OCI-LY3 (cell line): Measurements from ENCODE around the gene CCDC32.
"Not testable (repeated sequence)": the region's sequence is repeated elsewhere in the genome, so short reads cannot be mapped to it uniquely, and the experiment has no call there.

Source experiments
- H2AFZ ChIP-seq: fragments of 200-600, 300-600 bp; shearing (Covaris generic); 2 replicates; pipeline ENCODE4 v1.6.0; 2014; ENCODE audit warnings: antibody characterized with exemption, low read depth, low read length
- H3K27ac ChIP-seq: fragments of 200-600, 300-600 bp; sonication (generic); 2 replicates; pipeline ENCODE4 v1.5.1; 2014; ENCODE audit warnings: mild to moderate bottlenecking, low read length, moderate library complexity, mixed read lengths
- H3K27me3 ChIP-seq: fragments of 200-600, 300-600 bp; sonication (generic); 2 replicates; pipeline ENCODE4 v1.6.1; 2014; ENCODE audit warnings: low read depth, low read length, mixed read lengths
- H3K36me3 ChIP-seq: fragments of 200-600, 300-600 bp; sonication (generic); replicated peaks from 2 replicates; pipeline ENCODE3; 2014; ENCODE audit warnings: low read depth, low read length, mixed read lengths
- H3K4me1 ChIP-seq: fragments of 300-600, 200-600 bp; sonication (generic); 2 replicates; pipeline ENCODE4 v1.6.1; 2014; ENCODE audit warnings: low read length, mixed read lengths
- H3K4me2 ChIP-seq: fragments of 200-600, 300-600 bp; sonication (generic); 2 replicates; pipeline ENCODE4 v1.6.1; 2014; ENCODE audit warnings: low read length, mixed read lengths
- H3K4me3 ChIP-seq: fragments of 300-600, 200-600 bp; sonication (generic); 2 replicates; pipeline ENCODE4 v1.5.1; 2014; ENCODE audit warnings: antibody characterized with exemption, mild to moderate bottlenecking, low read length, moderate library complexity
- H3K79me2 ChIP-seq: fragments of 300-600, 200-600 bp; shearing (Covaris generic); 2 replicates; pipeline ENCODE4 v1.6.1; 2014; ENCODE audit warnings: mild to moderate bottlenecking, low read length, mixed read lengths
- H3K9ac ChIP-seq: fragments of 300-600, 200-600 bp; shearing (Covaris generic); 2 replicates; pipeline ENCODE4 v1.6.0; 2014; ENCODE audit warnings: mild to moderate bottlenecking, low read length, moderate library complexity
- H3K9me3 ChIP-seq: fragments of 200-600, 300-600 bp; shearing (Covaris generic); 2 replicates; pipeline ENCODE4 v1.6.1; 2014; ENCODE audit warnings: low read length, mixed read lengths; ENCODE audit not compliant: insufficient read depth
- H4K20me1 ChIP-seq: fragments of 200-600, 300-600 bp; sonication (generic); 2 replicates; pipeline ENCODE4 v1.6.1; 2016; ENCODE audit warnings: low read length, mixed read lengths; ENCODE audit not compliant: insufficient read depth
- EZH2phosphoT487 ChIP-seq: fragments of 200-600 bp; shearing (Covaris generic); IDR thresholded peaks from 2 replicates; pipeline ENCODE4 v1.6.1; 2018; ENCODE audit warnings: antibody characterized with exemption, mixed run types, low read depth
- TF ChIP-seq, protein P1 (sequence below): fragments of 200-600, 300-600 bp; sonication (generic); IDR thresholded peaks from 2 replicates; pipeline ENCODE4 v1.5.1; 2014; ENCODE audit warnings: antibody characterized with exemption, low read length, low read depth

CCDC32 gene

DNA sequence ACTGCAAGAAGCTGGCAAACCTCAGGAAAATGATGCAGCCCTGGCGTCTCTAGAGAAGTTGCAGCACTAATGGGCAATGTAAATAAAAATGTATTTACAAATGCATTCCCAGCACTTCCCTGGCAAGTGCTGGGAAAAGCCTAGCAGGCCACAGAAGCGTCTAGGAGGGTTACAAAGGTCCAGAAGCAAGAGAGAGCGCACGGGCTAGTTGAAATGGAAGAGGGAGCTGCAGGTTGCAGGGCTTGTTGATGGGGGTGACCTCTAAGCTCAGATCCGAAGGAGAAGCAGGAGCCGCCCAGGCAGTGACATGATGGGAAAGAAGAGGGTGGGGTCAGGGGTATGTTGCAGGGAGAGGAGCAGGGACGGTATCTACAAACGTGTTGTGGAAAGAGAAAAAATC is 26.5 kb upstream of the CCDC32 start:
- Histone ChIP-seq H4K20me1 (no peaks in the 10 kb centered on the region), H3K4me1 (peaks cover 24% of the 10 kb centered on the region), H3K9me3 (no peaks in the 10 kb centered on the region), H2AFZ (no peak overlapping the region), H3K4me3 (no peak overlapping the region), H3K9ac (no peak overlapping the region), H3K27ac (no peak overlapping the region), H3K27me3 (peaks cover 3% of the 10 kb centered on the region; the same call in 1 of the 2 replicates), H3K79me2 (peaks cover 20% of the 10 kb centered on the region), H3K4me2 (peak overlapping the region; percentile 77), H3K36me3 (no peaks in the 10 kb centered on the region)
- no peak for TF ChIP-seq EZH2phosphoT487
- TF ChIP-seq, protein P1, sequence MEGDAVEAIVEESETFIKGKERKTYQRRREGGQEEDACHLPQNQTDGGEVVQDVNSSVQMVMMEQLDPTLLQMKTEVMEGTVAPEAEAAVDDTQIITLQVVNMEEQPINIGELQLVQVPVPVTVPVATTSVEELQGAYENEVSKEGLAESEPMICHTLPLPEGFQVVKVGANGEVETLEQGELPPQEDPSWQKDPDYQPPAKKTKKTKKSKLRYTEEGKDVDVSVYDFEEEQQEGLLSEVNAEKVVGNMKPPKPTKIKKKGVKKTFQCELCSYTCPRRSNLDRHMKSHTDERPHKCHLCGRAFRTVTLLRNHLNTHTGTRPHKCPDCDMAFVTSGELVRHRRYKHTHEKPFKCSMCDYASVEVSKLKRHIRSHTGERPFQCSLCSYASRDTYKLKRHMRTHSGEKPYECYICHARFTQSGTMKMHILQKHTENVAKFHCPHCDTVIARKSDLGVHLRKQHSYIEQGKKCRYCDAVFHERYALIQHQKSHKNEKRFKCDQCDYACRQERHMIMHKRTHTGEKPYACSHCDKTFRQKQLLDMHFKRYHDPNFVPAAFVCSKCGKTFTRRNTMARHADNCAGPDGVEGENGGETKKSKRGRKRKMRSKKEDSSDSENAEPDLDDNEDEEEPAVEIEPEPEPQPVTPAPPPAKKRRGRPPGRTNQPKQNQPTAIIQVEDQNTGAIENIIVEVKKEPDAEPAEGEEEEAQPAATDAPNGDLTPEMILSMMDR = no peak

GRCh38 chr15:40590667-40591050 is 25.8 kb upstream of the CCDC32 start:
- Histone ChIP-seq H3K27ac (no peak overlapping the region), H4K20me1 (no peaks in the 10 kb centered on the region), H3K79me2 (peaks cover 13% of the 10 kb centered on the region), H3K36me3 (no peaks in the 10 kb centered on the region), H3K4me1 (peaks cover 24% of the 10 kb centered on the region), H3K4me2 (peak overlapping the region; percentile 77), H3K4me3 (peak overlapping the region; percentile 76), H3K27me3 (peaks cover 3% of the 10 kb centered on the region; the same call in 1 of the 2 replicates), H2AFZ (peak overlapping the region; percentile 79), H3K9me3 (no peaks in the 10 kb centered on the region), H3K9ac (peak overlapping the region; percentile 33)
- TF ChIP-seq, protein P1 = no peak
- TF ChIP-seq EZH2phosphoT487 = no peak

DNA sequence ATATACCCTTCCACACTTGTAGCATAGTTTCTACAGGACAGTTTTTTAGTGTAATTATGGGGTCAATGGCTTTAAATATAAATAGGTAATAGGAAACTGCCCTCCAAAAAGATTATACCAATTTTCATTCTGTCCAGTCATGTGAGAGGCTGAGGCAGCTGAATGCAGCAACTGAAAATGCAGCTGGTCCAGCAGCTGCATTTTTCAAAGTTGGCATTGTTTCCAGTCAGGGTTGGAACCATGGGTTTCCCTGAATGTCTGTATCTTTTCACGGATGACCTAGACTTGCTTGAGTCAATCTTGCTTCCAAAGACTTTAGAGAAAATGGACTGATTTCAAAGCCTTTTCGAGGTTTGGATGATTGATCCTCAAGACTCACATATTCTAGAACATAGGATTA is 19.3 kb upstream of the CCDC32 start:
- H3K9ac ChIP-seq = no peak overlapping the region
- H3K79me2 ChIP-seq = no peaks in the 10 kb centered on the region
- no peak overlapping the region for H3K4me3 ChIP-seq
- H4K20me1 ChIP-seq = no peaks in the 10 kb centered on the region
- no peaks in the 10 kb centered on the region for H3K9me3 ChIP-seq
- no peaks in the 10 kb centered on the region for H3K4me1 ChIP-seq
- H3K36me3 ChIP-seq = no peaks in the 10 kb centered on the region
- H2AFZ ChIP-seq = no peak overlapping the region
- no peak overlapping the region for H3K27ac ChIP-seq
- no peaks in the 10 kb centered on the region; the same call in 1 of the 2 replicates for H3K27me3 ChIP-seq
- no peak for TF ChIP-seq EZH2phosphoT487
- TF ChIP-seq, protein P1 = no peak
- no peak overlapping the region for H3K4me2 ChIP-seq

- Histone ChIP-seq H3K27ac (no peak overlapping the region), H3K4me2 (no peak overlapping the region), H2AFZ (no peak overlapping the region), H3K4me1 (no peaks in the 10 kb centered on the region), H3K4me3 (no peak overlapping the region), H3K9ac (no peak overlapping the region), H3K79me2 (no peaks in the 10 kb centered on the region), H3K27me3 (no peaks in the 10 kb centered on the region), H3K9me3 (no peaks in the 10 kb centered on the region), H4K20me1 (no peaks in the 10 kb centered on the region), H3K36me3 (no peaks in the 10 kb centered on the region)
- TF ChIP-seq, protein P1 = no peak
- TF ChIP-seq EZH2phosphoT487 = no peak
These were observed 17.9 kb upstream of the CCDC32 start for GRCh38 chr15:40582726-40583246.

GRCh38 chr15:40581796-40582195 is 17.0 kb upstream of the CCDC32 start:
- not testable (repeated sequence) for H3K4me2 ChIP-seq, H2AFZ ChIP-seq, H3K27ac ChIP-seq, H3K27me3 ChIP-seq, H3K36me3 ChIP-seq, H3K4me3 ChIP-seq, H3K4me1 ChIP-seq, H3K9ac ChIP-seq, H4K20me1 ChIP-seq, H3K9me3 ChIP-seq, H3K79me2 ChIP-seq
